H9 (cell line): ENCODE data around the gene WNT3. TPM values are rescaled to one million over a fixed set of nuclear protein-coding genes. Genes with fewer than 3 reads are reported as not detected.
A peak's percentile ranks its signal among the peaks of the same experiment; 100 is the strongest.

Experiments used
- DNase-seq: peaks from one replicate; pipeline ENCODE4 v3.0.0-alpha.2; 2017
- H2AFZ ChIP-seq: one replicate; pipeline ENCODE4 v1.6.1; 2013; ENCODE audit warnings: mild to moderate bottlenecking, low read length, control low read depth, moderate library complexity
- H2AK5ac ChIP-seq: 2 replicates; pipeline ENCODE4 v1.6.1; 2013; ENCODE audit warnings: low read length, control low read depth, mixed read lengths; ENCODE audit not compliant: insufficient read length
- H2BK120ac ChIP-seq: one replicate; pipeline ENCODE4 v1.6.1; 2013; ENCODE audit warnings: low read depth, mild to moderate bottlenecking, low read length, control low read depth, inconsistent platforms; ENCODE audit not compliant: poor library complexity, severe bottlenecking
- H2BK12ac ChIP-seq: 2 replicates; pipeline ENCODE4 v1.6.1; 2013; ENCODE audit warnings: low read length, control low read depth, mixed read lengths, low read depth; ENCODE audit not compliant: insufficient read length
- H2BK15ac ChIP-seq: 2 replicates; pipeline ENCODE4 v1.6.1; 2013; ENCODE audit warnings: low read depth, low read length, control low read depth
- H2BK20ac ChIP-seq: one replicate; pipeline ENCODE4 v1.6.1; 2013; ENCODE audit warnings: low read depth, mild to moderate bottlenecking, low read length, control low read depth, inconsistent platforms; ENCODE audit not compliant: poor library complexity, severe bottlenecking
- H2BK5ac ChIP-seq: 2 replicates; pipeline ENCODE4 v1.6.1; 2013; ENCODE audit warnings: low read length, control low read depth, mixed read lengths; ENCODE audit not compliant: insufficient read length
- H3K14ac ChIP-seq: 2 replicates; pipeline ENCODE4 v1.6.1; 2013; ENCODE audit warnings: low read length, control low read depth; ENCODE audit not compliant: insufficient read depth
- H3K18ac ChIP-seq: 2 replicates; pipeline ENCODE4 v1.6.1; 2013; ENCODE audit warnings: low read depth, mild to moderate bottlenecking, mixed read lengths, low read length, control low read depth; ENCODE audit not compliant: insufficient read length
- H3K23ac ChIP-seq: 2 replicates; pipeline ENCODE4 v1.6.1; 2013; ENCODE audit warnings: low read length, control low read depth, mixed read lengths, low read depth; ENCODE audit not compliant: insufficient read length
- H3K23me2 ChIP-seq: 2 replicates; pipeline ENCODE4 v1.6.1; 2013; ENCODE audit warnings: low read depth, mild to moderate bottlenecking, mixed read lengths, low read length, control low read depth; ENCODE audit not compliant: insufficient read length, poor library complexity, severe bottlenecking
- H3K27ac ChIP-seq: 2 replicates; pipeline ENCODE4 v1.5.1; 2013; ENCODE audit warnings: low read length, control low read depth, mixed read lengths, low read depth; ENCODE audit not compliant: insufficient read length
- H3K27me3 ChIP-seq: 2 replicates; pipeline ENCODE4 v1.6.1; 2013; ENCODE audit warnings: low read length, control low read depth, inconsistent platforms; ENCODE audit not compliant: insufficient read depth
- H3K4ac ChIP-seq: 2 replicates; pipeline ENCODE4 v1.6.1; 2013; ENCODE audit warnings: low read depth, mild to moderate bottlenecking, control low read depth, inconsistent platforms, low read length, moderate library complexity
- H3K4me1 ChIP-seq: 2 replicates; pipeline ENCODE4 v1.6.1; 2013; ENCODE audit warnings: low read length, control low read depth, inconsistent platforms; ENCODE audit not compliant: insufficient read depth
- H3K4me2 ChIP-seq: 2 replicates; pipeline ENCODE4 v1.6.1; 2013; ENCODE audit warnings: low read length, control low read depth, mixed read lengths; ENCODE audit not compliant: insufficient read length, insufficient read depth
- H3K56ac ChIP-seq: 2 replicates; pipeline ENCODE4 v1.6.1; 2013; ENCODE audit warnings: low read depth, mild to moderate bottlenecking, mixed read lengths, low read length, control low read depth; ENCODE audit not compliant: insufficient read length
- H3K79me1 ChIP-seq: 2 replicates; pipeline ENCODE4 v1.6.1; 2013; ENCODE audit warnings: low read depth, mild to moderate bottlenecking, moderate library complexity, low read length, control low read depth, inconsistent platforms; ENCODE audit not compliant: insufficient read depth, poor library complexity, severe bottlenecking
- H3K79me2 ChIP-seq: 2 replicates; pipeline ENCODE4 v1.6.1; 2013; ENCODE audit warnings: low read length, control low read depth, inconsistent platforms; ENCODE audit not compliant: insufficient read depth
- H3K9ac ChIP-seq: 2 replicates; pipeline ENCODE4 v1.6.1; 2013; ENCODE audit warnings: low read length, control low read depth, mixed read lengths; ENCODE audit not compliant: insufficient read length; ENCODE audit errors: extremely low read depth
- H3K9me3 ChIP-seq: one replicate; pipeline ENCODE4 v1.6.1; 2013; ENCODE audit warnings: low read depth, low read length, inconsistent platforms; ENCODE audit not compliant: control insufficient read depth
- H3T11ph ChIP-seq: one replicate; pipeline ENCODE4 v1.6.1; 2013; ENCODE audit warnings: mild to moderate bottlenecking, low read length, control low read depth, inconsistent platforms
- H4K20me1 ChIP-seq: one replicate; pipeline ENCODE4 v1.6.1; 2013; ENCODE audit not compliant: control insufficient read depth, insufficient read length, insufficient read depth
- H4K5ac ChIP-seq: 2 replicates; pipeline ENCODE4 v1.6.1; 2013; ENCODE audit warnings: low read depth, mild to moderate bottlenecking, mixed read lengths, low read length, control low read depth; ENCODE audit not compliant: insufficient read length
- H4K8ac ChIP-seq: replicated peaks from 2 replicates; pipeline ENCODE4 v1.6.1; 2013; ENCODE audit warnings: low read length, control low read depth, mixed read lengths, low read depth; ENCODE audit not compliant: insufficient read length
- H4K91ac ChIP-seq: 2 replicates; pipeline ENCODE4 v1.6.1; 2013; ENCODE audit warnings: low read depth, mild to moderate bottlenecking, moderate library complexity, mixed read lengths, low read length, control low read depth; ENCODE audit not compliant: insufficient read length
- H3K27ac Mint-ChIP-seq, 3 experiments: 2 replicates in 2 of 3; 3 replicates in 1 of 3; pipeline ENCODE4 v1.8.0; 2020 to 2021; ENCODE audit warnings: mixed read lengths in 3 of 3, mild to moderate bottlenecking in 1 of 3, moderate library complexity in 1 of 3
- H3K27me3 Mint-ChIP-seq: 2 replicates; pipeline ENCODE4 v1.8.0; 2021; ENCODE audit warnings: low read depth, mild to moderate bottlenecking, moderate library complexity, mixed read lengths
- H3K36me3 Mint-ChIP-seq, 3 experiments: 2 replicates in 2 of 3; 3 replicates in 1 of 3; pipeline ENCODE4 v1.8.0; 2020 to 2021; ENCODE audit warnings: low read depth in 3 of 3, mixed read lengths in 3 of 3; ENCODE audit not compliant: insufficient read depth in 1 of 3
- H3K4me1 Mint-ChIP-seq, 2 experiments: 2 replicates each; pipeline ENCODE4 v1.8.0; 2020; ENCODE audit warnings: mixed read lengths in 2 of 2
- H3K4me3 Mint-ChIP-seq, 2 experiments: 2 replicates in 1 of 2; 3 replicates in 1 of 2; pipeline ENCODE4 v1.8.0; 2020 to 2021; ENCODE audit warnings: mild to moderate bottlenecking in 2 of 2, mixed read lengths in 2 of 2, moderate library complexity in 1 of 2
- H3K9me3 Mint-ChIP-seq, 2 experiments: 2 replicates in 1 of 2; 3 replicates in 1 of 2; pipeline ENCODE4 v1.8.0; 2020; ENCODE audit warnings: mild to moderate bottlenecking in 2 of 2, mixed read lengths in 2 of 2, moderate library complexity in 1 of 2
- WGBS: extraction: QIAGEN DNeasy Blood & Tissue Kit; methylation state at CpG from one replicate; pipeline ENCODE4 v1.1.7; 2013; ENCODE audit warnings: missing lambda C conversion rate, low lambda C conversion rate, mixed read lengths; ENCODE audit not compliant: insufficient read length; ENCODE audit errors: extremely low coverage; 5-methylcytosine and 5-hydroxymethylcytosine counted together
- total RNA-seq: library from RNA; stranded (reverse); gene quantifications from 2 replicates; pipeline ENCODE4 v1.2.1, GENCODE V29; 2021
- TF ChIP-seq, protein P1 (sequence below): fragments of 200-600 bp; sonication (generic); conservative IDR thresholded peaks from 3 replicates; pipeline ENCODE4 v1.8.0; 2021; ENCODE audit warnings: antibody characterized with exemption, mild to moderate bottlenecking

Gene WNT3
- total RNA-seq, 1 experiment from 2014 or later, result 22.4 TPM

GRCh38 chr17:46732754-46733398 is 85.6 kb downstream of the WNT3 start:
- TF ChIP-seq, protein P1, sequence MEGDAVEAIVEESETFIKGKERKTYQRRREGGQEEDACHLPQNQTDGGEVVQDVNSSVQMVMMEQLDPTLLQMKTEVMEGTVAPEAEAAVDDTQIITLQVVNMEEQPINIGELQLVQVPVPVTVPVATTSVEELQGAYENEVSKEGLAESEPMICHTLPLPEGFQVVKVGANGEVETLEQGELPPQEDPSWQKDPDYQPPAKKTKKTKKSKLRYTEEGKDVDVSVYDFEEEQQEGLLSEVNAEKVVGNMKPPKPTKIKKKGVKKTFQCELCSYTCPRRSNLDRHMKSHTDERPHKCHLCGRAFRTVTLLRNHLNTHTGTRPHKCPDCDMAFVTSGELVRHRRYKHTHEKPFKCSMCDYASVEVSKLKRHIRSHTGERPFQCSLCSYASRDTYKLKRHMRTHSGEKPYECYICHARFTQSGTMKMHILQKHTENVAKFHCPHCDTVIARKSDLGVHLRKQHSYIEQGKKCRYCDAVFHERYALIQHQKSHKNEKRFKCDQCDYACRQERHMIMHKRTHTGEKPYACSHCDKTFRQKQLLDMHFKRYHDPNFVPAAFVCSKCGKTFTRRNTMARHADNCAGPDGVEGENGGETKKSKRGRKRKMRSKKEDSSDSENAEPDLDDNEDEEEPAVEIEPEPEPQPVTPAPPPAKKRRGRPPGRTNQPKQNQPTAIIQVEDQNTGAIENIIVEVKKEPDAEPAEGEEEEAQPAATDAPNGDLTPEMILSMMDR, result no peak
- Mint-ChIP-seq H3K27ac (peak overlapping the region; percentile 61 to 92 (median 83)), H3K27me3 (no peaks in the 10 kb centered on the region; the same call in 1 of the 2 replicates), H3K4me3 (peak overlapping the region; percentile 12 to 55; a peak in 4 of 5 replicates), H3K36me3 (no peaks in the 10 kb centered on the region), H3K9me3 (no peaks in the 10 kb centered on the region), H3K4me1 (peaks cover 32 to 34% of the 10 kb centered on the region in 2 experiments)
- DNase-seq, result peak; percentile 87
- no peaks in the 10 kb centered on the region for H3K23me2 ChIP-seq
- H3K27me3 ChIP-seq, result no peaks in the 10 kb centered on the region
- no peaks in the 10 kb centered on the region for H3K79me2 ChIP-seq
- no peak overlapping the region for H4K5ac ChIP-seq
- no peak overlapping the region for H4K91ac ChIP-seq
- H3K4me1 ChIP-seq, result no peaks in the 10 kb centered on the region
- H3K27ac ChIP-seq, result no peak overlapping the region
- H2BK12ac ChIP-seq, result no peak overlapping the region
- H3K9ac ChIP-seq, result no peak overlapping the region
- H2BK120ac ChIP-seq, result no peak overlapping the region
- no peak overlapping the region for H3K56ac ChIP-seq
- H4K20me1 ChIP-seq, result no peaks in the 10 kb centered on the region
- WGBS, result no CpG with 5 or more reads among the region's 7 CpGs
- no peak overlapping the region for H3K14ac ChIP-seq
- no peak overlapping the region for H2BK20ac ChIP-seq
- H3K23ac ChIP-seq, result no peak overlapping the region
- H3K4me2 ChIP-seq, result peak overlapping the region; percentile 18
- no peak overlapping the region for H3K4ac ChIP-seq
- H3T11ph ChIP-seq, result no peak overlapping the region
- no peak overlapping the region for H2AFZ ChIP-seq
- H2AK5ac ChIP-seq, result no peak overlapping the region
- no peak overlapping the region for H2BK5ac ChIP-seq
- H4K8ac ChIP-seq, result no peak overlapping the region
- no peak overlapping the region for H3K18ac ChIP-seq
- no peak overlapping the region for H2BK15ac ChIP-seq
- H3K9me3 ChIP-seq, result no peaks in the 10 kb centered on the region
- H3K79me1 ChIP-seq, result no peaks in the 10 kb centered on the region
